K562 (cell line): ENCODE data around the gene SLC6A20. TPM values are rescaled to one million over a fixed set of nuclear protein-coding genes. Genes with fewer than 3 reads are reported as not detected.

Source experiments
- ATAC-seq: fragments of 200-7000 bp; cut with Tn5 transposase; 3 replicates; pipeline ENCODE4 v1.9.1; 2020; ENCODE audit warnings: moderate library complexity
- BruUV-seq: library from RNA; stranded (reverse); fragments of 400-500 nt; replicated peaks from 2 replicates; lab custom pipeline; 2021; lab: Mats Ljungman, UMichigan
- CTCF ChIA-PET: fragments of 300-600 bp; formaldehyde crosslinking; extraction: SDS; loops from one replicate; lab custom pipeline; 2021; ENCODE audit warnings: low intra/inter-chr PET ratio; lab: Yijun Ruan, JAX
- POLR2A ChIA-PET: fragments of 300-600, 350-650 bp; sonication (Branson Sonifier 250); formaldehyde crosslinking; extraction: SDS; loops from one replicate; lab custom pipeline; 2021; ENCODE audit warnings: antibody characterized with exemption, inconsistent platforms; lab: Yijun Ruan, JAX
- DNase-seq, 4 experiments: peaks; one replicate each; pipeline versions ENCODE4 v3.0.0 to v3.0.0-alpha.2; 2011 to 2018; ENCODE audit warnings: low spot score in 3 of 4, mixed read lengths in 3 of 4; ENCODE audit errors: extremely low read depth in 1 of 4
- FAIRE-seq: peaks from 2 replicates; lab custom pipeline; 2011; peaks lifted over from hg19 to GRCh38; lab: Jason Lieb, UNC
- H2AFZ ChIP-seq: 2 replicates; pipeline ENCODE4 v1.6.0; 2011; ENCODE audit warnings: low read depth, low read length, control low read depth, inconsistent platforms
- H3K27ac ChIP-seq: fragments of 200-600 bp; 3 replicates; pipeline ENCODE4 v1.8.0; 2011; ENCODE audit warnings: low read depth, mild to moderate bottlenecking, control low read depth, inconsistent platforms, low read length, moderate library complexity, mixed read lengths; ENCODE audit errors: extremely low read depth
- H3K27me3 ChIP-seq, 2 experiments: fragments of 300-600 bp in 1 of 2; 2 replicates in 1 of 2; 3 replicates in 1 of 2; pipeline versions ENCODE4 v1.6.0 to v1.8.0; 2011; ENCODE audit warnings: inconsistent platforms in 2 of 2, low read length in 2 of 2, mild to moderate bottlenecking in 1 of 2, mixed read lengths in 1 of 2, moderate library complexity in 1 of 2; ENCODE audit not compliant: control insufficient read depth in 2 of 2, insufficient read depth in 2 of 2
- H3K36me3 ChIP-seq: fragments of 300-600 bp; 3 replicates; pipeline ENCODE4 v1.8.0; 2011; ENCODE audit warnings: mild to moderate bottlenecking, low read length, inconsistent platforms; ENCODE audit not compliant: control insufficient read depth, insufficient read depth
- H3K4me1 ChIP-seq, 2 experiments: fragments of 200-600 bp in 1 of 2; replicated peaks in 1 of 2; 2 replicates in 1 of 2; 3 replicates in 1 of 2; pipeline versions ENCODE4 v1.5.1 to v1.8.0; 2011; ENCODE audit warnings: inconsistent platforms in 2 of 2, low read length in 2 of 2, mild to moderate bottlenecking in 1 of 2, mixed read lengths in 1 of 2, moderate library complexity in 1 of 2; ENCODE audit not compliant: control insufficient read depth in 2 of 2, insufficient read depth in 2 of 2
- H3K4me2 ChIP-seq: 2 replicates; pipeline ENCODE4 v1.6.1; 2011; ENCODE audit warnings: low read length, control low read depth, inconsistent platforms, mixed read lengths; ENCODE audit not compliant: insufficient read depth
- H3K4me3 ChIP-seq: fragments of 200-600 bp; sonication (generic), shearing (Covaris generic); 2 replicates; pipeline ENCODE4 v1.5.1; 2016; ENCODE audit warnings: control low read depth, inconsistent platforms
- H3K79me2 ChIP-seq: fragments of 200-600 bp; 3 replicates; pipeline ENCODE4 v1.8.0; 2011; ENCODE audit warnings: low read length, inconsistent platforms; ENCODE audit not compliant: control insufficient read depth, insufficient read depth
- H3K9ac ChIP-seq, 2 experiments: 2 replicates each; pipeline versions ENCODE4 v1.6.0 to v1.6.1; 2011; ENCODE audit warnings: low read depth in 2 of 2, low read length in 2 of 2, control low read depth in 1 of 2, inconsistent platforms in 1 of 2, mild to moderate bottlenecking in 1 of 2, mixed read lengths in 1 of 2; ENCODE audit not compliant: insufficient read depth in 1 of 2
- H3K9me1 ChIP-seq: one replicate; pipeline ENCODE4 v1.6.0; 2011; ENCODE audit warnings: inconsistent platforms, mild to moderate bottlenecking, low read length, moderate library complexity; ENCODE audit not compliant: control insufficient read depth, insufficient read depth
- H3K9me3 ChIP-seq: replicated peaks from 2 replicates; pipeline ENCODE4 v1.5.1; 2011; ENCODE audit warnings: low read depth, low read length, inconsistent platforms; ENCODE audit not compliant: control insufficient read depth, insufficient read depth
- H4K20me1 ChIP-seq: replicated peaks from 2 replicates; pipeline ENCODE4 v1.6.1; 2011; ENCODE audit warnings: low read length, inconsistent platforms, mixed read lengths; ENCODE audit not compliant: control insufficient read depth, insufficient read depth
- BRCA1 ChIP-seq, 2 experiments: fragments of 450-650 bp in 1 of 2; sonication (generic) in 1 of 2; formaldehyde crosslinking in 1 of 2; IDR thresholded peaks; 2 replicates each; pipeline versions ENCODE4 v1.5.0 to v1.6.1; 2017 to 2020; ENCODE audit warnings: mild to moderate bottlenecking in 1 of 2, missing genetic modification reagents in 1 of 2
- MAX ChIP-seq: sonication (generic); formaldehyde crosslinking; IDR thresholded peaks from 2 replicates; pipeline ENCODE4 v1.9.0; 2022; ENCODE audit warnings: mild to moderate bottlenecking, missing genetic modification reagents
- POLR2G ChIP-seq: fragments of 200-400 bp; formaldehyde crosslinking; IDR thresholded peaks from 2 replicates; pipeline ENCODE4 v1.6.1; 2017; ENCODE audit warnings: low read depth, mild to moderate bottlenecking, antibody characterized with exemption, low read length, moderate library complexity
- ZNF408 ChIP-seq: fragments of 250-450 bp; sonication (Bioruptor Pico); IDR thresholded peaks from 2 replicates; pipeline ENCODE4 v1.4.0; 2020; ENCODE audit warnings: low read depth, mild to moderate bottlenecking, moderate library complexity
- WGBS: fragments of 100-300 bp; shearing (Covaris generic); methylation state at CpG from one replicate; pipeline ENCODE4 v1.1.6; 2016; ENCODE audit warnings: low coverage, mixed read lengths; ENCODE audit not compliant: insufficient coverage; ENCODE audit errors: missing lambda C conversion rate; 5-methylcytosine and 5-hydroxymethylcytosine counted together
- in situ Hi-C: fragments of 300-500 bp; cut with MboI; formaldehyde crosslinking; loops from 4 replicates; pipeline ENCODE4 v1.15.0; 2018; ENCODE audit warnings: inconsistent platforms, mixed read lengths
- intact Hi-C: fragments of 100-400 bp; cut with micrococcal nuclease; formaldehyde crosslinking; loops from 2 replicates; pipeline ENCODE4 v1.14.2; 2022
- polyA plus RNA-seq, 8 experiments: library from polyadenylated mRNA; depleted of rRNA in 4 of 8; stranded (reverse) in 5 of 8; unstranded in 3 of 8; fragments of >200 nt; fragmentation: Nextera tagmentation in 2 of 8; fragmentation: Illumina TruSeq in 1 of 8; extraction: Ambion mirVana in 2 of 8; extraction: Trizol in 1 of 8; gene quantifications; 2 replicates each; pipeline versions ENCODE4 v1.2.1 to v1.2.3, GENCODE V29; 2011 to 2014; ENCODE audit warnings: inconsistent platforms in 1 of 8, missing spikeins in 1 of 8
- total RNA-seq, 7 experiments: library from RNA; depleted of rRNA in 6 of 7; stranded (reverse); fragments of >200 nt in 6 of 7; fragmentation: Illumina TruSeq in 2 of 7; extraction: Trizol in 2 of 7; gene quantifications; 2 replicates each; pipeline versions ENCODE4 v1.2.1 to v1.2.3, GENCODE V29; 2011 to 2021; ENCODE audit warnings: low replicate concordance in 1 of 7

SLC6A20 gene
- total and polyA plus RNA-seq, 9 of the 15 experiments (the other 6 are each of a cell fraction or from before 2014, with no cell fraction given) = not detected

DNA sequence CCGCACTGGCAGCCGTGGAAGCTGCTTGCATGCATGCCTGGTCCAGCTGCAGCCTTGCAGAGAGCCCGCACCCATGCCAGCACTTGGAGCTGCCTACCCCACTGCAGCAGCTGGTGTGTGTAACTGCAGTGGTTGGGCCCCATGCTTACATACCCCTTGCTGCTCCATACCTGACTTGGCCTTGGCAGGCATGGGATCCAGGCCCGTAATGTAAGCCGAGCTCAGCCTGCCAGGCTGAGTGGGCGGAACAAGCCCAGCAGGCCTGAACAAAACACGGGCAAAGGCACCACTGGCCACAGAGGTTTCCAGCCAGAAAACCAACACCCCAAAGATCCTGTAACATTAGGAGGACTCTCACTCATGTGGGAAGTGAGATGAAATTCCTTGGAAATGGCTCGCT, 48.3 kb downstream of the SLC6A20 start:
- H3K9me3 ChIP-seq = no peaks in the 10 kb centered on the region
- intact Hi-C loops (no loop called here), in situ Hi-C loops (no loop called here)
- H3K36me3 ChIP-seq = peaks cover 22% of the 10 kb centered on the region
- no peak overlapping the region for H3K4me3 ChIP-seq
- H3K27me3 ChIP-seq = peaks cover 8 to 12% of the 10 kb centered on the region in 2 experiments; a peak in 3 of 5 replicates
- ChIA-PET CTCF (no interaction called here), POLR2A (interaction anchor here (0.6 to 1.6 kb wide), 3 partner anchors 18 to 247 kb away, joined by 3 to 4 read pairs (median 3); no protein-coding TSS in a partner anchor)
- H3K4me1 ChIP-seq = peaks cover 0 to 4% of the 10 kb centered on the region in 2 experiments; a peak in 1 of 5 replicates
- no peak overlapping the region for H3K4me2 ChIP-seq
- BruUV-seq = no TSS peak
- no peak for TF ChIP-seq MAX
- no peak for TF ChIP-seq ZNF408
- TF ChIP-seq POLR2G = peak; percentile 46; the same call in 1 of the 2 replicates
- TF ChIP-seq BRCA1 (IDR thresholded peaks at IDR 0.05) = no peak
- 0 out of 2 replicates have a peak, but pooled peaks have one; percentile 37 for TF ChIP-seq BRCA1 (CRISPR knock-in tag; IDR thresholded peaks at IDR 0.05)
- H3K9ac ChIP-seq = no peak overlapping the region
- no peak for DNase-seq
- 93% methylated on average over 8 of the region's 8 CpGs for WGBS
- H3K79me2 ChIP-seq = no peaks in the 10 kb centered on the region
- no peaks in the 10 kb centered on the region for H4K20me1 ChIP-seq
- H3K27ac ChIP-seq = no peak overlapping the region
- H2AFZ ChIP-seq = no peak overlapping the region
- ATAC-seq = no peak
- no peak for FAIRE-seq
- no peaks in the 10 kb centered on the region for H3K9me1 ChIP-seq
